Stimulated activated naive B cell treated with anti-CD40 and anti-IgM and Interleukin-4, amounts not matched to agents 10 μg/mL and 1 μg/mL and 100 μg/mL, for 72 hours (primary cell): ENCODE results near the gene MMAB.

ENCODE experiments used
- ATAC-seq, 2 donors: fragments of 150-1000 bp; cut with Tn5 transposase; replicated peaks; 2 replicates each; pipeline ENCODE4 v1.10.0; 2021; ENCODE audit warnings: moderate library complexity in 1 of 2
- DNase-seq: peaks from one replicate; pipeline ENCODE4 v3.0.0; 2021
- H3K27ac Mint-ChIP-seq: one replicate; pipeline ENCODE4 v1.8.0; 2022; ENCODE audit warnings: mild to moderate bottlenecking, mixed read lengths
- H3K27me3 Mint-ChIP-seq, 2 donors: one replicate each; pipeline ENCODE4 v1.8.0; 2022; ENCODE audit warnings: mixed read lengths in 2 of 2
- H3K36me3 Mint-ChIP-seq, 2 donors: one replicate each; pipeline ENCODE4 v1.8.0; 2022; ENCODE audit warnings: mixed read lengths in 2 of 2, mild to moderate bottlenecking in 1 of 2
- H3K4me1 Mint-ChIP-seq, 2 donors: one replicate each; pipeline ENCODE4 v1.8.0; 2022; ENCODE audit warnings: mixed read lengths in 2 of 2, mild to moderate bottlenecking in 1 of 2
- H3K4me3 Mint-ChIP-seq, 2 donors: one replicate each; pipeline ENCODE4 v1.8.0; 2022; ENCODE audit warnings: mild to moderate bottlenecking in 2 of 2, mixed read lengths in 2 of 2, moderate library complexity in 1 of 2
- H3K9me3 Mint-ChIP-seq, 2 donors: one replicate each; pipeline ENCODE4 v1.8.0; 2022; ENCODE audit warnings: mixed read lengths in 2 of 2, mild to moderate bottlenecking in 1 of 2

The MMAB gene

GRCh38 chr12:109525279-109525585, 48.1 kb downstream of the MMAB start:
- no peak overlapping the region for H3K27ac Mint-ChIP-seq
- H3K4me1 Mint-ChIP-seq: no peaks in the 10 kb centered on the region
- no peak overlapping the region for H3K4me3 Mint-ChIP-seq
- peaks cover 47 to 65% of the 10 kb centered on the region in 2 donors for H3K36me3 Mint-ChIP-seq
- H3K27me3 Mint-ChIP-seq: no peaks in the 10 kb centered on the region
- DNase-seq (no peak), ATAC-seq (no peak)
- H3K9me3 Mint-ChIP-seq: no peaks in the 10 kb centered on the region

GRCh38 chr12:109524466-109525278, 48.6 kb downstream of the MMAB start:
- no peak for DNase-seq
- Mint-ChIP-seq H3K4me1 (no peaks in the 10 kb centered on the region), H3K27me3 (no peaks in the 10 kb centered on the region), H3K9me3 (no peaks in the 10 kb centered on the region), H3K27ac (no peak overlapping the region), H3K4me3 (no peak overlapping the region), H3K36me3 (peaks cover 45 to 65% of the 10 kb centered on the region in 2 donors)
- no peak for ATAC-seq

GRCh38 chr12:109523504-109523903, 49.8 kb downstream of the MMAB start:
- Mint-ChIP-seq H3K4me1 (no peaks in the 10 kb centered on the region), H3K9me3 (no peaks in the 10 kb centered on the region), H3K27me3 (no peaks in the 10 kb centered on the region), H3K27ac (no peak overlapping the region), H3K36me3 (peaks cover 45 to 64% of the 10 kb centered on the region in 2 donors), H3K4me3 (no peak overlapping the region)
- ATAC-seq (no peak), DNase-seq (no peak)

GRCh38 chr12:109523071-109523470, 50.2 kb downstream of the MMAB start:
- ATAC-seq (no peak), DNase-seq (no peak)
- H3K9me3 Mint-ChIP-seq: no peaks in the 10 kb centered on the region
- no peak overlapping the region for H3K4me3 Mint-ChIP-seq
- H3K4me1 Mint-ChIP-seq: no peaks in the 10 kb centered on the region
- H3K27me3 Mint-ChIP-seq: no peaks in the 10 kb centered on the region
- H3K27ac Mint-ChIP-seq: peak overlapping the region; percentile 37
- peaks cover 49 to 68% of the 10 kb centered on the region in 2 donors for H3K36me3 Mint-ChIP-seq

GRCh38 chr12:109521831-109522230, 51.5 kb downstream of the MMAB start:
- no peak for ATAC-seq
- no peaks in the 10 kb centered on the region for H3K27me3 Mint-ChIP-seq
- no peak overlapping the region for H3K4me3 Mint-ChIP-seq

GRCh38 chr12:109519787-109520186, 53.5 kb downstream of the MMAB start:
- peak overlapping the region; percentile 73 for H3K27ac Mint-ChIP-seq
- peaks cover 49 to 72% of the 10 kb centered on the region in 2 donors for H3K36me3 Mint-ChIP-seq
- no peaks in the 10 kb centered on the region for H3K4me1 Mint-ChIP-seq
- H3K27me3 Mint-ChIP-seq: no peaks in the 10 kb centered on the region
- no peak for ATAC-seq
- no peak overlapping the region for H3K4me3 Mint-ChIP-seq
- no peak for DNase-seq
- no peaks in the 10 kb centered on the region for H3K9me3 Mint-ChIP-seq

More at GRCh38 chr12:109521831-109522230, 51.5 kb downstream of the MMAB start:
- Mint-ChIP-seq H3K27ac (no peak overlapping the region), H3K4me1 (no peaks in the 10 kb centered on the region), H3K9me3 (no peaks in the 10 kb centered on the region), H3K36me3 (peaks cover 51 to 71% of the 10 kb centered on the region in 2 donors)
- no peak for DNase-seq

- Mint-ChIP-seq H3K27me3 (no peaks in the 10 kb centered on the region), H3K9me3 (no peaks in the 10 kb centered on the region), H3K36me3 (peaks cover 50 to 72% of the 10 kb centered on the region in 2 donors), H3K4me1 (no peaks in the 10 kb centered on the region), H3K4me3 (no peak overlapping the region), H3K27ac (peak overlapping the region; percentile 42)
- ATAC-seq (peak; percentile 61 to 74), DNase-seq (no peak)
Measured at GRCh38 chr12:109518820-109519665, 54.3 kb downstream of the MMAB start.

- H3K36me3 Mint-ChIP-seq: peaks cover 51 to 71% of the 10 kb centered on the region in 2 donors
Measured at GRCh38 chr12:109517619-109518018, 55.7 kb downstream of the MMAB start.

GRCh38 chr12:109513977-109514376, 59.3 kb downstream of the MMAB start:
- no peak for ATAC-seq
- DNase-seq: no peak
- Mint-ChIP-seq H3K9me3 (no peaks in the 10 kb centered on the region), H3K36me3 (peaks cover 58 to 79% of the 10 kb centered on the region in 2 donors), H3K4me1 (no peaks in the 10 kb centered on the region), H3K27ac (no peak overlapping the region), H3K4me3 (no peak overlapping the region), H3K27me3 (no peaks in the 10 kb centered on the region)

More at GRCh38 chr12:109517619-109518018, 55.7 kb downstream of the MMAB start:
- H3K4me1 Mint-ChIP-seq: no peaks in the 10 kb centered on the region
- DNase-seq (no peak), ATAC-seq (no peak)
- no peak overlapping the region for H3K4me3 Mint-ChIP-seq
- H3K27me3 Mint-ChIP-seq: no peaks in the 10 kb centered on the region
- no peak overlapping the region for H3K27ac Mint-ChIP-seq
- H3K9me3 Mint-ChIP-seq: no peaks in the 10 kb centered on the region

- Mint-ChIP-seq H3K36me3 (peaks cover 53 to 76% of the 10 kb centered on the region in 2 donors), H3K4me3 (no peak overlapping the region), H3K27me3 (no peaks in the 10 kb centered on the region), H3K9me3 (no peaks in the 10 kb centered on the region), H3K27ac (no peak overlapping the region), H3K4me1 (no peaks in the 10 kb centered on the region)
- ATAC-seq (no peak), DNase-seq (no peak)
Measured at GRCh38 chr12:109513051-109513450, 60.3 kb downstream of the MMAB start.

GRCh38 chr12:109512608-109513007, 60.7 kb downstream of the MMAB start:
- DNase-seq (no peak), ATAC-seq (no peak)
- H3K27ac Mint-ChIP-seq: no peak overlapping the region
- no peak overlapping the region for H3K4me3 Mint-ChIP-seq
- H3K9me3 Mint-ChIP-seq: no peaks in the 10 kb centered on the region
- H3K27me3 Mint-ChIP-seq: no peaks in the 10 kb centered on the region
- H3K4me1 Mint-ChIP-seq: no peaks in the 10 kb centered on the region
- peaks cover 51 to 72% of the 10 kb centered on the region in 2 donors for H3K36me3 Mint-ChIP-seq

- DNase-seq (no peak), ATAC-seq (no peak)
- no peaks in the 10 kb centered on the region for H3K4me1 Mint-ChIP-seq
- no peak overlapping the region for H3K4me3 Mint-ChIP-seq
- no peaks in the 10 kb centered on the region for H3K27me3 Mint-ChIP-seq
- H3K9me3 Mint-ChIP-seq: no peaks in the 10 kb centered on the region
- H3K27ac Mint-ChIP-seq: no peak overlapping the region
- peaks cover 48 to 59% of the 10 kb centered on the region in 2 donors for H3K36me3 Mint-ChIP-seq
Measured at GRCh38 chr12:109510196-109510595, 63.1 kb downstream of the MMAB start.

GRCh38 chr12:109504068-109504467, 69.2 kb downstream of the MMAB start:
- Mint-ChIP-seq H3K9me3 (no peaks in the 10 kb centered on the region), H3K27ac (no peak overlapping the region), H3K4me3 (no peak overlapping the region), H3K36me3 (peaks cover 42 to 55% of the 10 kb centered on the region in 2 donors), H3K4me1 (no peaks in the 10 kb centered on the region), H3K27me3 (no peaks in the 10 kb centered on the region)
- ATAC-seq: no peak
- no peak for DNase-seq
